ENCODE measurements around the gene R3HDML.

DNA sequence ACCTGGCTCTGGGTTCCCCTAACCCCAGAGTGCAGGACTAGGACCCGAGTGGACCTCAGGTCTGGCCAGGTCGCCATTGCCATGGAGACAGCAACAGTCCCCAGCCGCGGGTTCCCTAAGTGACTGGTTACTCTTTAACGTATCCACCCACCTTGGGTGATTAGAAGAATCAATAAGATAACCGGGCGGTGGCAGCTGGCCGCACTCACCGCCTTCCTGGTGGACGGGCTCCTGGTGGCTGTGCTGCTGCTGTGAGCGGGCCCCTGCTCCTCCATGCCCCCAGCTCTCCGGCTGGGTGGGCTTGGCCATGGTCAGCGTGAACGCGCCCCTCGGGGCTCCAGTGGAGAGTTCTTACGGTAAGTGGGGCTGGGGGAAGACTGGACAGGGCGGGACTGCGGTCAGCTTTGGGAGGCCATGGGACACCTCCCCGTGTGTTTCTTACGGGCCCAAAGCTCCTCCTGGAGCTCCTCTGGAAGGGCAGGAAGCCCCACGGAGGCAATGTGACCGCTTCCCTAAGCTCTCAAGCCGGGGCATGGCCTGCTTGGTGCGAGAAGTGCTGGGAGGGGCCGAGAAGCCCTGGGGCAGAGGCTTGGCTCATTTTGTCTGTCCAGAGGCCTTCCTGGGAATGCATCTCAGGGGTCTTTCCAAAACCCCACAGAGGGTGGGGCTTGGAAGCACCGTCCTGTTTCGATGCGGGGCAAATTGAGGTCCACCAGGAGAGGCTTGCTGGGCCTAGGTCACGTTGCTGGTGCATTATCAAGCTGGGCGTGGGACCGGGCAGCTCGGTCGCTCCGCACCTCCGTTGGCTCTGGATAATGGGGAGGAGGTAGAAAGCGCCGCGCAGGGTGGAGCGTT lies 18.9 kb downstream of the R3HDML start, which contains the start of gene HNF4A:
- TF ChIP-seq CTCF (IDR thresholded peaks at IDR 0.05; ENCODE audit: insufficient read depth, low read length): no peak
- TF ChIP-seq GABPA (IDR thresholded peaks at IDR 0.05; ENCODE audit: low read depth): no peak
- no peak for TF ChIP-seq POLR2AphosphoS5 (IDR thresholded peaks at IDR 0.05; ENCODE audit: low read depth)
- TF ChIP-seq, protein P1, sequence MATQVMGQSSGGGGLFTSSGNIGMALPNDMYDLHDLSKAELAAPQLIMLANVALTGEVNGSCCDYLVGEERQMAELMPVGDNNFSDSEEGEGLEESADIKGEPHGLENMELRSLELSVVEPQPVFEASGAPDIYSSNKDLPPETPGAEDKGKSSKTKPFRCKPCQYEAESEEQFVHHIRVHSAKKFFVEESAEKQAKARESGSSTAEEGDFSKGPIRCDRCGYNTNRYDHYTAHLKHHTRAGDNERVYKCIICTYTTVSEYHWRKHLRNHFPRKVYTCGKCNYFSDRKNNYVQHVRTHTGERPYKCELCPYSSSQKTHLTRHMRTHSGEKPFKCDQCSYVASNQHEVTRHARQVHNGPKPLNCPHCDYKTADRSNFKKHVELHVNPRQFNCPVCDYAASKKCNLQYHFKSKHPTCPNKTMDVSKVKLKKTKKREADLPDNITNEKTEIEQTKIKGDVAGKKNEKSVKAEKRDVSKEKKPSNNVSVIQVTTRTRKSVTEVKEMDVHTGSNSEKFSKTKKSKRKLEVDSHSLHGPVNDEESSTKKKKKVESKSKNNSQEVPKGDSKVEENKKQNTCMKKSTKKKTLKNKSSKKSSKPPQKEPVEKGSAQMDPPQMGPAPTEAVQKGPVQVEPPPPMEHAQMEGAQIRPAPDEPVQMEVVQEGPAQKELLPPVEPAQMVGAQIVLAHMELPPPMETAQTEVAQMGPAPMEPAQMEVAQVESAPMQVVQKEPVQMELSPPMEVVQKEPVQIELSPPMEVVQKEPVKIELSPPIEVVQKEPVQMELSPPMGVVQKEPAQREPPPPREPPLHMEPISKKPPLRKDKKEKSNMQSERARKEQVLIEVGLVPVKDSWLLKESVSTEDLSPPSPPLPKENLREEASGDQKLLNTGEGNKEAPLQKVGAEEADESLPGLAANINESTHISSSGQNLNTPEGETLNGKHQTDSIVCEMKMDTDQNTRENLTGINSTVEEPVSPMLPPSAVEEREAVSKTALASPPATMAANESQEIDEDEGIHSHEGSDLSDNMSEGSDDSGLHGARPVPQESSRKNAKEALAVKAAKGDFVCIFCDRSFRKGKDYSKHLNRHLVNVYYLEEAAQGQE (IDR thresholded peaks at IDR 0.05; ENCODE audit: insufficient replicate concordance, low read depth): no peak

All from HL-60 (cell line).